GM12875 (cell line): ENCODE data around the gene CD300LD.
"Not testable (repeated sequence)": the region's sequence is repeated elsewhere in the genome, so short reads cannot be mapped to it uniquely, and the experiment has no call there.

Source experiments
- H3K4me3 ChIP-seq: one replicate; pipeline ENCODE4 v1.5.1; 2011; ENCODE audit warnings: low read depth, low read length, control low read depth
- TF ChIP-seq, protein P1 (sequence below): IDR thresholded peaks from 2 replicates; pipeline ENCODE4 v1.5.1; 2011; ENCODE audit warnings: low read depth, mild to moderate bottlenecking, control low read depth, inconsistent platforms, low read length, moderate library complexity, borderline replicate concordance; ENCODE audit not compliant: insufficient read depth

Gene CD300LD

DNA sequence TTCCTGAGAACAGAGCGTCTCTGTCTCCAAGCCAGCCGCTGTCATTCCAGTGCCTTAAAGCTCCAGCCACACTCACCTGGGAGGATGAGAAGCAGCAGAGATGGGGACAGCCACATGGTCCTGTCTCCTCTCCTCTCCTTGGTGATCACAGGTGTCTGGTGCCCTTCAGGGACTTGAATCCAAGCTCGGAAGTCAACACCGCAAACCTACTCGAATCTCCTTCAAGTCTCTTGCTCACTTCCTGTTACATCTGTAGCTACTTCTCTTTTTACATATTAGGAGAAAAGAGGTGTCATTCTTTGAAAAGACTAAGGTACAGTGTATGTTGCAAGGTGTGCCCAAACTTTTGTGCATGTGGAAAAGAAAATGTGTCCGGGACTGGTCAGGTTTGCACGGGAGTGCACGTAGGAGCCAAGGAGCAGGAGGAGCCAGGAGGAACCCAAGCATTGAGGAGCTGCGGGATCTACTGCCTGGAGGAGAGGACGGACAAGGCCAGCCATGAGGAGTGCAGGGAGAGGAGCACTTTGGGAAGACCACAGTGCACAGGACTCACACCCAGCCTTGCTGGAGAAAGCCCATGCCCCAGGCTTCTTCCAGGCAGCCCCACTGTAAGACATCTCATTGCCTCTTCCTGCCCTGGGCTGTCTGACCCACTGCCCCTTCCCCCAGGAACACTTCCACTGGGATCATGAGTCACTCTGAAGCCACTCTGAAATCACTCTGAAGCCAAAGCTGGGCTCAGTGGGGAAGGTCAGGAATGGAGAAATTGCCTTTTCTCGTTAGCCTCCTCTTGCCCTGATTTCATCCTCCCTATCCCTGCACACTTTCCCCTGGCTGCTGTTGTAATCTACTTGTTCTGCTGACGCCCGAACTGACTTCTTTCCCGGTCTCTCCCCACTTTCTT, at the start of gene CD300LD:
CD300LD (minus strand) TSS at position 197 of the 904 bp plus-strand sequence; CDS start at position 116, 81 bp downstream.
- H3K4me3 ChIP-seq: no peak within 1 kb of the TSS
- TF ChIP-seq, protein P1, sequence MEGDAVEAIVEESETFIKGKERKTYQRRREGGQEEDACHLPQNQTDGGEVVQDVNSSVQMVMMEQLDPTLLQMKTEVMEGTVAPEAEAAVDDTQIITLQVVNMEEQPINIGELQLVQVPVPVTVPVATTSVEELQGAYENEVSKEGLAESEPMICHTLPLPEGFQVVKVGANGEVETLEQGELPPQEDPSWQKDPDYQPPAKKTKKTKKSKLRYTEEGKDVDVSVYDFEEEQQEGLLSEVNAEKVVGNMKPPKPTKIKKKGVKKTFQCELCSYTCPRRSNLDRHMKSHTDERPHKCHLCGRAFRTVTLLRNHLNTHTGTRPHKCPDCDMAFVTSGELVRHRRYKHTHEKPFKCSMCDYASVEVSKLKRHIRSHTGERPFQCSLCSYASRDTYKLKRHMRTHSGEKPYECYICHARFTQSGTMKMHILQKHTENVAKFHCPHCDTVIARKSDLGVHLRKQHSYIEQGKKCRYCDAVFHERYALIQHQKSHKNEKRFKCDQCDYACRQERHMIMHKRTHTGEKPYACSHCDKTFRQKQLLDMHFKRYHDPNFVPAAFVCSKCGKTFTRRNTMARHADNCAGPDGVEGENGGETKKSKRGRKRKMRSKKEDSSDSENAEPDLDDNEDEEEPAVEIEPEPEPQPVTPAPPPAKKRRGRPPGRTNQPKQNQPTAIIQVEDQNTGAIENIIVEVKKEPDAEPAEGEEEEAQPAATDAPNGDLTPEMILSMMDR: no peak

DNA sequence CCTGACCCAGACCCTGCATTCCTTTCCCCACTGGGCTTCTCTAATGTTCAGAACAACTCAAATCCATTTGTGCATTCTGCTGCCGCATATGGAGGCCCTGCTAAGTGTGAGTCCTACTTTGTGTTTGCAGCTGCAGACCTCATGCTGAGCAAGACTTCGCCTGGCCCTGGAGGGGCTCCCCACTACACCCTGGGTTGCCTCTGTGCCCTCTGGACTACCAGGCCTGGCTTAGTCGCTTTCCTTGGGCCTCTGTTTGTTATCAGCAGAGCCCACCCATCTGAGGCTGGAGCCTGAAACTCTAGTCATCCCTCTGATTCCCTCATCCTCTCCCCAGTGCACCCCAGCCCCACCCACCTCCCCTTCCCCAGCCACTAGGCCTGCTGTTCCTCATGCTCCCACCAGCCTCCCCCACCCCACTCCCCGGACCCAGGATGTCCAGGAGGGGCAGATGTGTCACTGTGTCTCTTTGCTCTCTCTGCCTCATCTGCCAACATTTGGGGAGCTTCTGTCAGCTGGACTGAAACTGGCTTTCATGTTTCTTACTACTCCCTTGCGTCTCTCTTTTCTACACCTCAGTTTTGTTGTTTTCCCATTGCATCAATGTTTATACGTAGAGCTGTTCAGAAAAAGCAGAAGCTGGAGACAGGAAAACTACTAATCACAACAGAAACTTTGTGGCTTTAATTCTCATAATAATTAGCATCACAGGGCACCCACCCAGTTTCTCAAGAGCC, 49.3 kb upstream of the CD300LD start:
- no peak overlapping the region for H3K4me3 ChIP-seq
- TF ChIP-seq, protein P1: no peak

DNA sequence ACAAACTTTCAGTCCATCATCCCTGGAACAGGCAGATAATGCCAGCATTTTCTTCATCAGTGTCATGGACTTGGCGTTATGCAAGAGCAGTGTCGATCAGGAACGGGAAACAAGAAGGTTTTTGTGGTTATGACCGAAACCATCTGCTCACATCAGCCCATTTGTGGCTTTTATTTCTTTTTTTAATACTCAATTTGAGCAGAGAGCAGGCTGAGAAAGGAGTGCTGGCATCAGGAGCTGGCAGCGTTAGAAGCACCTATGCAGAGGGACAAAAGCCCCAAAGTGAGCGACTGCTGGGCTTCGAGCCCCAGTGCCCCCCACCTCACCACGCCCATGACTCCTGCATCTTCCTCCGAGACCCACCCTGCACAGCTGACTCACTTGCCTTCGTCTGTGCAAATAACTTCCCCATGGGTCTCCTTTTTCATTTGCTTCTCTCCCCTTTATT, 47.6 kb upstream of the CD300LD start:
- TF ChIP-seq, protein P1: no peak

DNA sequence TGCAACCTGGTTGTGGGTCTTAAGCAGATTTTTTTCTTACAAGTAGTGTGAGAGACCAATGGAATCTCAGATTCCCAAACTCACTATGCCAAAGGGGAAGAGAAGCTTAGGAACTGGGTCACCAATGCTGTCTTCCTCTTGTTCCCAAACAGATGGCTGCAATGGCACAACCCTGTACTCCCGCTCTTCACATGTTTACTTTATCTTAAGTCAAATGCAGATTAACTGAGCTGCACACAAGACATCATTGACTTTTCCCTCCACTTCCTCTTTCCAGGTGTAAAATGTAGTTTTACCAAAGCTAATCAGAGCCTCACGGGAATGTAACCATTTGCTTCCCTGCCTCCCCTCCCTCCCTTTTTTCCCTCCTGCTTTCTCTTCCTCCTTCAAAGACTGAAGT, 45.8 kb upstream of the CD300LD start:
- H3K4me3 ChIP-seq: no peak overlapping the region
- TF ChIP-seq, protein P1: no peak

More for the DNA sequence above, 47.6 kb upstream of the CD300LD start:
- H3K4me3 ChIP-seq: no peak overlapping the region

DNA sequence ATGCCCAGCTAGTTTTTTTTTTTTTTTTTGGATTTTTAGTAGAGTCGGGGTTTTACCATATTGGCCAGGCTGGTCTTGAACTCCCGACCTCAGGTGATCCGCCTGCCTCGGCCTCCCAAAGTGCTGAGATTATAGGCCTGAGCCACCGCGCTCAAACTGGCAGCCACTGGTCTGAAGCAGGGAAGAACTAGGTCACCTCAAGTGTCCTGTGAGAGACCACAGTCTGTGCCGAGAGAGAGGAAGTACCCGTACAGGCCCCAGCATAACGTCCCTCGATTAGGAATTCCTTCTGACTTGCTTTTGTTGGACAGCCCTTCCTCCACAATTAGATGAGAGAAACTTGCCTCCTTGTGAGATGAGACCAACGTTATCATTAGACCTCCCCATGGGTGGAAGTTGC, 45.2 kb upstream of the CD300LD start:
- no peak overlapping the region for H3K4me3 ChIP-seq
- TF ChIP-seq, protein P1: no peak

DNA sequence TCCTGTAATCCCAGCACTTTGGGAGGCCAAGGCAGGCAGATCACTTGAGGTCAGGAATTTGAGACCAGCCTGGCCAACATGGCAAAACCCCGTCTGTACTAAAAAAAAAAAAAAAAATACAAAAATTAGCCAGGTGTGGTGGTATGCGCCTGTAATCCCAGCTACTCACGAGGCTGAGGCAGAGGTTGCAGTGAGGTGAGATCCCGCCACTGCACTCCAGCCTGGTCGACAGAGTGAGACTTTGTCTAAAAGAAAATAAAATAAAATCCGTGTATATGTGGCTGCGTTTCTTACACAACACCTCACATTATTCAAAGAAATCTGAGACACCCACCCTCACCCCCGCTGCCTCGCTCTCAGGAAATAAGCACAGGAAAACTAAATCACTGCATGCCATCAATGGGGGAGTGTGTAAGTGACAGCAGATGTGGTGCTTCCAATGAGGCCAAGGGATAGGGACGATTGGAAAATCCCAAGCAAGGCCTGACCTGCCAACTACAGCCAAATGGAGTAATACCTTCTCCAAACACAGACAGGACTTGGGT, 44.5 kb upstream of the CD300LD start:
- not testable (repeated sequence) for H3K4me3 ChIP-seq

DNA sequence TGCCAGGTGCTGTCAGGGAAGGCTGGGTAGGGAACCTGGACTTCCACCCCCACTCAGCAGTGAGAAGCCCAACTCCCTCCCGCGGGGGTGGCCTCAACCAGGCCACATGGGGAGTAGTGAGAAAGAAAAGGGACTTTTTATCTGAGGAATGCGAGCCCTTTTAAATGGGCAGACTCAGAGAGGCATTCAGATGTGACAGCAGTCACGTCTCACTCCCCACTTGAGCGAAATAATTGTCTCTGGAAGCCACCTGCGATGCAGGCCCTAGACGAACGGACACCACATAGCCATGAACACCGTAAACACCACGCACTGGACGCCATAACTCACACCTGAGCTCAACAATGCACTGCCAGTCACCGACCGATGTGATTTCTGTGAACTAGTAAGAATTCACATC, 43.3 kb upstream of the CD300LD start:
- no peak overlapping the region for H3K4me3 ChIP-seq
- TF ChIP-seq, protein P1: no peak
